Activated naive CD4-positive, alpha-beta T cell treated with anti-CD3 and anti-CD28 coated beads, Interleukin-2, amount 50 U/mL, for 16 hours (primary cell): Measurements from ENCODE around the gene WIPI1.
"Not testable (repeated sequence)": the region's sequence is repeated elsewhere in the genome, so short reads cannot be mapped to it uniquely, and the experiment has no call there.

Experiments
- DNase-seq: peaks from one replicate; pipeline ENCODE4 v3.0.0-alpha.2; 2020

WIPI1 gene

DNA sequence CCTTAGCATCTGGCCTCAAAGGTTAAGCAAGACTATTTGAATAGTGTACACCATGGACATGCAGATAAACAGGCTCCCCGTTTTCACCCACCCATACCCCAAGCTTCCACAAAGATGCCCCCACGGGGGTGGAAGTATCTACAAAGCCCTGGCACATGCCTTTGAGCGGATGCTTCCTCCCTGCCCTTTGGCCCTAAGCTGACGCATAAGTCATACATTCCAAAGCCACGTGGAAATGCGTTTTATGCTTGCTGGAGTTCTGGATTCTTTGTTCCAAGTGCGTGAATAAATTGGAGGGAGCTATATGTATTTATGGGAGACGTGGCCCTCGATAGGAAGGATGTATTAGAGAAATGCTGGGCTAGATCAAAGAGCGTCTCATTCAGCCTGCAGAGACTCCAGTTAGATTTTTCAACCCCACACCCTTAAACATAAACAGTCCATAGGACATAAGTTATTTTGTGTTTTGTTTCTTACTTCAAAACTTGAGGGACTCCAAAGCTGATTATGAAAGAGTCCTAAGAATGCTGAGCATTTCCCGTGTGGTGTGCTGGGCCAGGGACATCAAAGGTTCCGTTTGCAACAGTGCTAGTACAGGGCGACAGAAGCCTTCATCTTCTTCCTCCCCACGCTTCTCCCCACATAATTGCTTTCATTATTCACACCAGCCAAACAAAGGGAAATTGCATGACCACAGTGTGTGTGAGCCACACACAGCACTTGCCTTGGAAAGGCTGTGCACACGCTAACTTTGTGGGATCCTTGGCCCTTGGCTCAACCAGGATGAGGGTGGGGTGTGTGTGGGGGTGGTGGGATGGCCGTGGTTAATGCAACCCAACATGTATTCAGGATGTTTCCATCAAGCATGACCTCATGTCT, 73.6 kb downstream of the WIPI1 start:
- DNase-seq: no peak

DNA sequence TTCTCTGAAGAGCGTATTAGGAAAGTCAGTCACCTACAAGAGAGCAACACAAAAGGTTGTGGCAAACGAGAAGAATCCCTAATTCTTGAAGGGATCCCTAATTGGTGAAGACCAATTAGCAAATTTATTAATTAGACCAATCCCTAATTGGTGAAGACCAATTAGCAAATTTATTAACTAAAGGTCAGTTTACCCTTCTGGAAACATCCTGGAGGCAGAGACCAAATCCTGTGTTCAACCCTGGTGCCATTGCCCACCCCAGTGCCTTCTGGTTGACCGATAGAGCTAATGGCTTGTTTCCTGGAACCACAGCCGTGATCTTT, 74.2 kb downstream of the WIPI1 start:
- DNase-seq: no peak

DNA sequence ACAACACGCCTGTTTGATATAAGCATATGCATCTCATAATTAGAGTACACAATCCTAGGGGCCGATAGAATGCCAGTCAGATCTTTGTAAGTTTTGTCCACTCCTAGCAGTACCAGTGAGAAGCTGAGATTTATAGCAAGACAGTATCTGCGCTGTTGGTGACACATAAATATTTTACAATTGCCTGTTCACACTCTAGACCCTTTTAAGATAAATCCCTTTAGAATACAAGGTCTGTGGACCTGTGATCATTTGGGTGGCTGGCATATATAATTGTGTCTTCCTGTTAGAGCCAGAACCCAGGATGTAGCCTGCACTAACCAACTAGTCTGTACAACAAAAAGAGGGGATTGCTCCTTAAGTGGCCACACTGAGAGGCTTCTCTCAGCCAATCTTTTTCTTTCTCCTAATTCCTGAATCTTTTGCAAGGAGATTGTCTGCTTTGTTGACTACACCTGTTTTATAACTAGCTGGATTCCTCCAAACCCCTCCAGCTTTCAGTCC, 74.7 kb downstream of the WIPI1 start:
- no peak for DNase-seq

DNA sequence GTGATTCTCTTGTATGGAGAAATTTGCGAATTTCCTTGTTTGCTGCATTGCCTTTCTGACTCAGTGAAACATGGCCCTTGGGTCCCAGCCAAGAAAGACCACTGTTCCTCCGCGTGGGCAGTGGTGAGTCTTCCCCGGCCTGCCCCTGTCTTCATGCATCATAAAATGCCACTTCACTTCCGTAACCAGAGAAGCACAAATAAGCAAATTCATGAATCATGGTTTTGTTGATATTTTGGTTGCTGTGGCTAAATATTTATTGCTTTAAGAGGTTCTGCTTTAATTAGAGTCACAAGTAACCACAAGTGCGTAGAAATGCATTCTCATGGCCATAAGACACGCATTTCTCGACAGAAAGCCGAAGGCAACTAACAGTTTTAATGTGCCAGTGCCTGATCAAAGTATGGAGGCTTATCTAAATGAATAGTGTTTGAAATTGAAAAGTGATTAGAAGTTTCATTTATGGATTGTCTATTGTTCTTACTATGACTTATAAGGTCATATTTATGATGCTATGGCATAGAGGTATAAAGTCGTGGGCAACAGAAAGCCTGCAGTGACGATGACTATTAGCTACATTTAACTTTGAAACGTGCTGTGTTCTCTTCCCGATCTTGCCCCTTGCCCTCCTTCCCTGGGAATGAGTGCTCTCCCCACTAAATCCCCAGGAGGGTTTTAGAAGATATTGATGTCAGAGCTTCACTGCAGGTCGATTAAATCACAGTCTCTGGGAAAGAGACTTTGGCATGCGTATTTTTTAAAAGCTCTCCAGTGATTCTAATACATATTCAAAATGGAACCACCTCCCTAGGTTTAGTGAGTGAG, 76.0 kb downstream of the WIPI1 start:
- DNase-seq: no peak

DNA sequence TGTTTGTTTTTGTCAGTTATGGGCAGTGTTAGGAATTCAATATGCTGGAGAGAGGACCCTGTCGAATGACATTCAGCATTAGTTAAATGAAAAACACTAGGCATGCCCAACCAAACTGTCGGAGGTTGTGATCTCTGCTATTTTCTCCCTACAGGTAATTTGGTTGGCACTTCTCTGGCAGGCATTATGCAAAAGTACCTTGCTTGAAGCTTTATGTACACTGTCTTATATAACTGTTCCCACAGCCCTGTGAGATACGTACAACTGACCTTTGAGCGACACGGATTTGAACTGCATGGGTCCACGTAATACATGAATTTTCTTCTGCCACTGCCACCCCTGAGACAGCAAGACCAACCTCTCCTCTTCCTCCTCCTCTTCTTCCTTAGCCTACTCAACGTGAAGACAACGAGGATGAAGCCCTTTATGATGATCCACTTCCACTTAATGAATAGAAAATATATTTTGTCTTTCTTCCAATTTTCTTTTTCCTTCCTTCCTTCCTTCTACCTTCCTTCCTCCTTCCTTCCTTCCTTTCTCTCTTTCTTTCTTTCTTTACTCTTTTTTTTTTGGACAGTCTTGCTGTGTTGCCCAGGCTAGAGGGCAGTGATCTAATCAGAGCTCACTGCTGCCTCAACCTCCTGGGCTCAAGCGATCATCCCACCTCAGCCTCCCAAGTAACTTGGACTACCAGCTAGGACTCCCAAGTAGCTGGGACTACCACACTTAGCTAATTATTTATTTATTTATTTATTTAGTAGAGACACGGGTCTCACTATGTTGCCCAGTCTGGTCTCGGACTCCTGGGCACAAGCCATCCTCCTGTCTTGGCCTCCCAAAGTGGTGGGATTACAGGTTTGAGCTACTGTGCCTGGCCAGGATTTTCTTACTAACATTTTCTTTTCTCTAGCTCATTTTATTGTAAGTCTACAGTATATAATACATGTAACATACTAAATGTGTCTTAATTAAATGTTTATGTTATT, 77.3 kb downstream of the WIPI1 start:
- DNase-seq: no peak

DNA sequence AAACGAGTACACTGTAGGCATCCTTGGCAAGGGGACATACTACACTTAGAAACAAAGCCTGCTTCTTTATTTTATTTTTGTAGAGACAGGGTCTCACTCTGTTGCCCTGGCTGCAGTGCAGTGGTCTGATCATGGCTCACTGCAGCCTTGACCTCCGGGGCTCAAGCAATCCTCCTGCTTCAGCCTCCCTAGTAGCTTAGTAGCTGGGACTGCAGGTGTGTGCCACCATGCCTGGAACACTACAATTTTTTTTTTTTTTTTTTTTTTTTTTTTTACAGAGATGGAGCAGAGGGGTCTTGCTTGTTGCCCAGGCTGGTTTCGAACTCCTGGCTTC, 78.2 kb downstream of the WIPI1 start:
- no peak for DNase-seq

DNA sequence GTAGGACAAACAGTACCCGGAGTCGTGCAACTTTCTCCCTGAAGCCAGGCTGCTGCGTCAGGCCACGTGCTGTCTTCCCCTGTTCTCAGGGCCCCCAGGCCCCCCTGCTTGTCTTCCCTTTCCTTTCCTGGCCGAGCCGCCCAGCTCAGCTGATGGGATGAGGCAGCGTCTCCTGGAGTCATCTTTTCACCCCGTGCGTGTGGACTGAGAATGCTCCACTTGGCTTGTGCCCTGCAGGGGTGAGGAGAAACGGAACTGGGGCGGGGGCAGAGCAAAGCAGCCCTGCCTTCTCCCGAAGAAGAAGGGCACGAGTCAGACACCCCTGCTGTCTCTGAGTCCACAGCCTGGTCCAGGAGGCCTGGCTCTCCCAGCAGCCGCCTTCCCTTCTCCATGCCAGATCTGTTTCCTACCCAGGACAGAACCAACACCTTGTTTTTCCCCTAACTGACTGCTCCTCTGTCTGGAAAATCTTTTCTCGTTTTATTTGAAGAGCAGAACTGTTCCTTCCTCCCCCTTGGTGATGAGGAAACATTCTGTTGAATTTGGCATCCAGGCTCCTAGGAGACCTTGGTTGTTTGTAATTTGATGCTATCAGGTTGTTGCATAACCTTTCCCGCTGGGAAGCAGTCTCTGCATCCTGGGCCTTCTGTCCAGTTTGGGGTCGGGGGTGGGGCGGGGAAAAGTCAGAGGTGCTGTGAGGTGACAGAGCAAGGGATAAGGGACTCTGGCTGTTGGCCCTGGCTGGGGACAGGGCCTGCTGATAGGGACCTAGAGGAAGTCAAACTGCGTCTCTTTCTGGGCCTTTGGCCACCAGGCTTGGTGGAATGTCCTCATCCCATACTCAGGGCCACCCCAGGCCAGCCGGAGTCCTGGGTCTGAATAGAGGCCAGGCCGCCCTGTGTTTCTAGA, 78.8 kb downstream of the WIPI1 start:
- DNase-seq: no peak

DNA sequence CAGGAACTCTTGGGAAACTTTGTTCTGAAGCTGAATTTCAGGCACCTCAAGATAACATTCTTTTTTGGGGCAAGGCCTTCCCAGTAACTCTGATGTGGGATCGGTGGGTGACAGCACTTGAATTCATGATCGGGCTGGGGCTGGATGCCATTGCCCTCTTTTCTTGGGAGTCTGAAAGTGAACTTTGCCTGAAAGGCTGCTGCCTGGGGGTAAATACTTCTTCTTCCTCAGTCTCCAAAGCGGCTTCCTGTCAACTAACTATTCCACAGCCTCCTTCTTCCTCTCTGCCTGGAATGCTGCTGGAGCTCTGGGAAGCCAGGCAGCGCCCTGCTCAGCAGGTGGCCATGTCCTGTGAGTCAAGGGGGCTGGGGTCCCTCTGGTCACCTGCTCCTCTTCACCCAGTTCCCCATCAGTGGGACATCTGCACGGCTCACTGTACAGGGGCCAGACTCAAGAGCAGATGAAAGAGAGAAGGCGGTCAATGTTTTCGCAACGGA, 79.5 kb downstream of the WIPI1 start:
- DNase-seq: no peak

DNA sequence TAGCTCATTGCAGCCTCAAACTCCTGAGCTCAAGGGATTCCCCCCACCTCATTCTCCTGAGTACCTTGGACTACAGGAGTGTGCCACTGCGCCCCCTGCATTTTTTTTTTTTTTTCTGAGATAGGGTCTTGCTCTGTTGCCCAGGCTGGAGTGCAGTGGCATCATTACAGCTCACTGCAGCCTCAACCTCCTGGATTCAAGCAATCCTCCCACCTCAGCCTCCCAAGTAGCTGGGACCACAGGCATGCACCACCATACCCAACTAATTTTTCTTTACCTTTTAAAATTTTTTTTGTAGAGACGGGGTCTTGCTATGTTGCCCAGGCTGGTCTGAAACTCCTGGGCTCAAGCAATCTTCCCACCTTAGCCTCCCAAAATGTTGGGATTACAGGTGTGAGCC, 81.1 kb downstream of the WIPI1 start:
- not testable (repeated sequence) for DNase-seq

DNA sequence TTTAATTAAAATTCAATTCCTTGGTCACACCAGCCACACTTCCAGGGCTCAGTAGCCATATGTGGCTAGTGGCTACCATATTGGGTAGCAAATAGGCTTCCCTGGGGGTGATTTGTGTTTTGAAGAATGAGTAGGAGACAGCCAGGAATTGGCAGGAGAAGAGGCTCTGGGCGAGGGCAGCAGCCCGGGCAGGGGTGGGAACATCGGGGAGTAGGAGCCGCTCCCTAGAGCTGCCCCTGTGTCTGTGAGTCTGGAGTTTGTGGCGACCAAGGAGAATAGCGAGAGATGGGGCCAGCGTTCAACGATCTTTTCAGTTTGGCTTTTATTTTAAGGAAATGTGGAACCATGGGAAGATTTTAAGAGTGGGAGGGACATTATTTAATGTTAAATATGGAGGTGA, 81.7 kb downstream of the WIPI1 start:
- DNase-seq: no peak
